ENCODE data around the gene CNN3. TPM values are rescaled to one million over a fixed set of nuclear protein-coding genes. Genes with fewer than 3 reads are reported as not detected.

CNN3 gene
- total RNA-seq, 2 experiments from 2014 or later: not detected

- H3K4me2 ChIP-seq (ENCODE audit: low read length): no peak overlapping the region
- H3K9me3 ChIP-seq (ENCODE audit: low read length): no peaks in the 10 kb centered on the region
- no peaks in the 10 kb centered on the region for H3K4me1 ChIP-seq (ENCODE audit: insufficient read depth, low read length, poor library complexity, severe bottlenecking)
- no peak overlapping the region for H2AFZ ChIP-seq (ENCODE audit: low read length)
- intact Hi-C loops (cut with micrococcal nuclease; ENCODE audit: unreplicated experiment): no loop called here
- H4K20me1 ChIP-seq (ENCODE audit: insufficient read depth, low read length): no peaks in the 10 kb centered on the region
- TF ChIP-seq, protein P1, sequence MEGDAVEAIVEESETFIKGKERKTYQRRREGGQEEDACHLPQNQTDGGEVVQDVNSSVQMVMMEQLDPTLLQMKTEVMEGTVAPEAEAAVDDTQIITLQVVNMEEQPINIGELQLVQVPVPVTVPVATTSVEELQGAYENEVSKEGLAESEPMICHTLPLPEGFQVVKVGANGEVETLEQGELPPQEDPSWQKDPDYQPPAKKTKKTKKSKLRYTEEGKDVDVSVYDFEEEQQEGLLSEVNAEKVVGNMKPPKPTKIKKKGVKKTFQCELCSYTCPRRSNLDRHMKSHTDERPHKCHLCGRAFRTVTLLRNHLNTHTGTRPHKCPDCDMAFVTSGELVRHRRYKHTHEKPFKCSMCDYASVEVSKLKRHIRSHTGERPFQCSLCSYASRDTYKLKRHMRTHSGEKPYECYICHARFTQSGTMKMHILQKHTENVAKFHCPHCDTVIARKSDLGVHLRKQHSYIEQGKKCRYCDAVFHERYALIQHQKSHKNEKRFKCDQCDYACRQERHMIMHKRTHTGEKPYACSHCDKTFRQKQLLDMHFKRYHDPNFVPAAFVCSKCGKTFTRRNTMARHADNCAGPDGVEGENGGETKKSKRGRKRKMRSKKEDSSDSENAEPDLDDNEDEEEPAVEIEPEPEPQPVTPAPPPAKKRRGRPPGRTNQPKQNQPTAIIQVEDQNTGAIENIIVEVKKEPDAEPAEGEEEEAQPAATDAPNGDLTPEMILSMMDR (conservative IDR thresholded peaks at IDR 0.05; ENCODE audit: low read length): no peak
- TF ChIP-seq EZH2phosphoT487 (IDR thresholded peaks at IDR 0.05; ENCODE audit: borderline replicate concordance, low read depth, low read length): no peak
- ChIA-PET CTCF (ENCODE audit: unreplicated experiment) (no interaction called here), POLR2A (no interaction called here)
- H3K27ac ChIP-seq (ENCODE audit: low read depth, low read length, poor library complexity, severe bottlenecking): no peak overlapping the region
- H3K79me2 ChIP-seq (ENCODE audit: insufficient read depth, low read depth, low read length): no peaks in the 10 kb centered on the region
- H3K36me3 ChIP-seq (ENCODE audit: insufficient read depth, low read length): no peaks in the 10 kb centered on the region
- DNase-seq (ENCODE audit: low spot score): no peak
- no peak overlapping the region for H3K4me3 ChIP-seq (ENCODE audit: low read depth, low read length, poor library complexity, severe bottlenecking)
- no TSS peak for BruUV-seq (replicated peaks)
- no peaks in the 10 kb centered on the region for H3K9me2 ChIP-seq (ENCODE audit: insufficient read depth, low read length)
These were observed 8.6 kb upstream of the CNN3 start for GRCh38 chr1:94935476-94935875.

DNA sequence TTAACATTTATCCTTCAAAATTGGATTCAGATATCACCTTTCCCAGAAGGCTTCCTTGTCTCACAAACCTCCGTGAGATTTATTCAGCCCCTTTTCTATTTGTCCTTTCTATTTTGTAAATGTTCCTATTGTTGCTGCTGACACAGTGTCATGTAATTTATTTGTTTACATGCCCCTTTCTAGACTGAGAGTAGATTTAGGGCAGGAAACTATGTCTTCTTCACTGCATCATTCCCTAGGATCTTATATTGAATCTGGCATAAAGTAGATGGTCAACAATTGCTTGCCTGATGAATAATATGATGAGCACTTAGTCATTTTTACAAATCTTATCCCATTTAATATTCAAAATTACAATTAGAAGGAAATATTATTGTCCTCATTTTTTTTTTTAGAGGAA, 8.1 kb upstream of the CNN3 start:
- no peaks in the 10 kb centered on the region for H3K4me1 ChIP-seq (ENCODE audit: insufficient read depth, low read length, poor library complexity, severe bottlenecking)

GRCh38 chr1:94934551-94934950, 7.6 kb upstream of the CNN3 start:
- Histone ChIP-seq H3K27ac (ENCODE audit: low read depth, low read length, poor library complexity, severe bottlenecking) (no peak overlapping the region), H2AFZ (ENCODE audit: low read length) (no peak overlapping the region), H3K9me2 (ENCODE audit: insufficient read depth, low read length) (no peaks in the 10 kb centered on the region), H3K9me3 (ENCODE audit: low read length) (no peaks in the 10 kb centered on the region), H3K4me2 (ENCODE audit: low read length) (no peak overlapping the region), H3K36me3 (ENCODE audit: insufficient read depth, low read length) (no peaks in the 10 kb centered on the region), H3K79me2 (ENCODE audit: insufficient read depth, low read depth, low read length) (no peaks in the 10 kb centered on the region), H3K4me3 (ENCODE audit: low read depth, low read length, poor library complexity, severe bottlenecking) (no peak overlapping the region), H4K20me1 (ENCODE audit: insufficient read depth, low read length) (no peaks in the 10 kb centered on the region), H3K4me1 (ENCODE audit: insufficient read depth, low read length, poor library complexity, severe bottlenecking) (no peaks in the 10 kb centered on the region)
- ChIA-PET CTCF (ENCODE audit: unreplicated experiment) (no interaction called here), POLR2A (no interaction called here)
- BruUV-seq (replicated peaks): no TSS peak
- intact Hi-C loops (cut with micrococcal nuclease; ENCODE audit: unreplicated experiment): no loop called here
- TF ChIP-seq, protein P1 (conservative IDR thresholded peaks at IDR 0.05; ENCODE audit: low read length): no peak
- TF ChIP-seq EZH2phosphoT487 (IDR thresholded peaks at IDR 0.05; ENCODE audit: borderline replicate concordance, low read depth, low read length): no peak
- DNase-seq (ENCODE audit: low spot score): no peak

More for the DNA sequence above, 8.1 kb upstream of the CNN3 start:
- H4K20me1 ChIP-seq (ENCODE audit: insufficient read depth, low read length): no peaks in the 10 kb centered on the region
- H3K27ac ChIP-seq (ENCODE audit: low read depth, low read length, poor library complexity, severe bottlenecking): no peak overlapping the region
- no peak overlapping the region for H3K4me2 ChIP-seq (ENCODE audit: low read length)
- H3K36me3 ChIP-seq (ENCODE audit: insufficient read depth, low read length): no peaks in the 10 kb centered on the region
- DNase-seq (ENCODE audit: low spot score): no peak
- no peaks in the 10 kb centered on the region for H3K9me3 ChIP-seq (ENCODE audit: low read length)
- H3K4me3 ChIP-seq (ENCODE audit: low read depth, low read length, poor library complexity, severe bottlenecking): no peak overlapping the region
- no peaks in the 10 kb centered on the region for H3K79me2 ChIP-seq (ENCODE audit: insufficient read depth, low read depth, low read length)
- no peaks in the 10 kb centered on the region for H3K9me2 ChIP-seq (ENCODE audit: insufficient read depth, low read length)
- TF ChIP-seq, protein P1 (conservative IDR thresholded peaks at IDR 0.05; ENCODE audit: low read length): no peak
- TF ChIP-seq EZH2phosphoT487 (IDR thresholded peaks at IDR 0.05; ENCODE audit: borderline replicate concordance, low read depth, low read length): no peak
- no TSS peak for BruUV-seq (replicated peaks)
- ChIA-PET POLR2A (no interaction called here), CTCF (ENCODE audit: unreplicated experiment) (no interaction called here)
- intact Hi-C loops (cut with micrococcal nuclease; ENCODE audit: unreplicated experiment): no loop called here
- no peak overlapping the region for H2AFZ ChIP-seq (ENCODE audit: low read length)
